Stomach (tissue), 4 donors: ENCODE measurements around the gene IQSEC1.

Experiments
- EP300 ChIP-seq: sonication (generic); formaldehyde crosslinking; IDR thresholded peaks from one replicate; pipeline ENCODE4 v1.6.1; 2017; ENCODE audit warnings: antibody characterized with exemption
- POLR2AphosphoS5 ChIP-seq, 3 donors: sonication (generic); formaldehyde crosslinking; IDR thresholded peaks; one replicate each; pipeline ENCODE4 v1.6.1; 2016; ENCODE audit warnings: antibody characterized with exemption in 3 of 3

- TF ChIP-seq EP300 = no peak
- no peak for TF ChIP-seq POLR2AphosphoS5 (IDR thresholded peaks at IDR 0.05)
Observed at GRCh38 chr3:12865271-12865670, 208.0 kb downstream of the IQSEC1 start.
